Frontal cortex (tissue), 4 donors: ENCODE results near the gene FBRSL1. TPM values are rescaled to one million over a fixed set of nuclear protein-coding genes. Genes with fewer than 3 reads are reported as not detected.

ENCODE experiments used
- DNase-seq, 2 donors: peaks; one replicate each; pipeline ENCODE4 v3.0.0; 2012; ENCODE audit warnings: low spot score in 2 of 2
- FAIRE-seq: peaks from 2 replicates; lab custom pipeline; 2012; peaks lifted over from hg19 to GRCh38; lab: Jason Lieb, UNC
- total RNA-seq: library from RNA; depleted of rRNA; stranded (reverse); fragments of >200 nt; gene quantifications from one replicate; pipeline ENCODE4 v1.2.3, GENCODE V29; 2014
- donor health status: control.
- donor health status: control.
- donor health status: control.

Gene FBRSL1
- total RNA-seq, 1 donor from 2014 or later = 4.1 TPM

- FAIRE-seq (no peak), DNase-seq (no peak)
Observed at GRCh38 chr12:132481771-132482745, 7.9 kb upstream of the FBRSL1 start.

- FAIRE-seq (no peak), DNase-seq (no peak)
Observed at GRCh38 chr12:132482771-132483170, 7.2 kb upstream of the FBRSL1 start.

- DNase-seq (no peak), FAIRE-seq (no peak)
Observed at GRCh38 chr12:132483208-132483607, 6.7 kb upstream of the FBRSL1 start.

DNA sequence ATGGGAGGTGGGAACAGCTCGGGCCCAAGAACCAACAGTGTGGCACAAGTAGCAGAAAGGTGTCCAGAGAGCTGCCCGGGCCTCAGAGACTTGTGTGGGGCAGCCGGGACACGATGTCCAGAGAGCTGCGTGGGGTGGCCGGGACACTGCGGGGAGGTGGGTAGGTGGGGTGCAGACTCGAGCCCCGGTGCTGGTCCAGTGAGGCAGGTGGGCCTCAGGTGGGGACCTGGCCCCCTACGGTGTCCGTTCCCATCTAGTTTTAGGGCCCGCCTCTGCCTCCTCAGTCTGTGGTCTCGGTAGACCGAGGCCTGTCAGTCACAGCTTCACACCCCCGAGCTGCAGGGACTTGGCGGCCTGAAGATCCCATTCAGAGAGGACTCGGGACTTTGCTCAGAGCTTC lies 6.3 kb upstream of the FBRSL1 start:
- no peak for FAIRE-seq
- DNase-seq = no peak

GRCh38 chr12:132484183-132484890 lies 5.6 kb upstream of the FBRSL1 start:
- FAIRE-seq = no peak
- DNase-seq = no peak

- FAIRE-seq (no peak), DNase-seq (no peak)
Observed at GRCh38 chr12:132484891-132485441, 5.0 kb upstream of the FBRSL1 start.

DNA sequence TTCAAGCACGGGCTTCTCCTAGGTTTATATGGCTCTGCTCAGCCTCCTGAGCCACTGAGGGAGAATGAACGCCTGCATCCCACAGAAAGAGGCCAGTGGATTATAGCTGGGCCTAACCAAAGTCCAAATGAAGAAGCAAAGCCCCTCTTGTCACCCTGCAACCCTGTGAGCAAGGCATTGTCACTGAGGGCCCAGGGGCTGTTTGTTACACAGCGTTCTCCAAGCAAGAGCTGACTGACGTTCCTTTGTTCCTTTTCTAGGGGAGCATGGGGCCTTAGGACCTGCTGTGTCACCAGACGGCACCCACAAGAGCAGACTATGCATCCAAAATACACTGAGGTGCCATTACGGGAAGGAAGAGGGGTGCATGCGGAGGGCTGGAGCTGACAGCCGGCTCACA lies 4.3 kb upstream of the FBRSL1 start:
- FAIRE-seq = no peak
- no peak for DNase-seq

DNA sequence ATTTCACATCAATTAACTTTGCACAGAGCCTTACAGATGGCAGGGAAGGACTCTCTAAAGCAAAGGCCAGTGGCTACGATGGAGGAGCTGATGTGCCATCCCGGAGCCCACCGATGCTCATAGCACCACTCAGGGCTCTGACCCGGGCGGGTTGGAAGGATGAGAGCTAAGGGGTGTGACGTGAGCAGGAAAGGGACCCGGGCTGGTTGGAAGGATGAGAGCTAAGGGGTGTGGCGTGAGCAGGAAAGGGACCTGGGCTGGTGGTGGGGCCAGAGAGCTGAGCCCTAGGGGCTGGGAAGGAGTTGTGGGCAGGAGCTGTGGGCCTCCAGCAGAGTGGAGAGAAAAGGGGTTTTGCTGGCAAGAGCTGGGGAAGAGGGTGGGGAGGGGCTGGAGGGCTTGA lies 3.8 kb upstream of the FBRSL1 start:
- no peak for DNase-seq
- FAIRE-seq = no peak

DNA sequence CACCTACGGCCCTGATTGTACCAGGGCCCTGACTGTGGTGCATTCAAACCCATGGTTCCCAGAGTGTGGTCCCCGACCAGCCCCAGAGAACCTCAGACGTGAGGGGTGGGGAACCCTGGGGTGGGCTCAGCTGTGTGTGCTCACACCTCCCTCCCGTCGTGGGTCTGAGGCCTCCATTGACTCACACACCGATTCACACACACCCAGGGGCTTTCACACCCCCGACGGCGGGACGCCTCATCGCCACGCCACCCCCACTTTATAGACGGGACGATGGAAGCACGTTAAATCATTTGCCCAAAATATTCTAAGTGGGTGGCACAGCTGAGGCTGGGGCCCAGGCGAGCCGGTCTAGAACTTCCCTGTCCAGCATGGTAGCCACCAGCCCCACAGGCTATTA lies 3.4 kb upstream of the FBRSL1 start:
- FAIRE-seq (no peak), DNase-seq (no peak)

GRCh38 chr12:132487311-132487741 lies 2.6 kb upstream of the FBRSL1 start:
- FAIRE-seq (no peak), DNase-seq (no peak)

DNA sequence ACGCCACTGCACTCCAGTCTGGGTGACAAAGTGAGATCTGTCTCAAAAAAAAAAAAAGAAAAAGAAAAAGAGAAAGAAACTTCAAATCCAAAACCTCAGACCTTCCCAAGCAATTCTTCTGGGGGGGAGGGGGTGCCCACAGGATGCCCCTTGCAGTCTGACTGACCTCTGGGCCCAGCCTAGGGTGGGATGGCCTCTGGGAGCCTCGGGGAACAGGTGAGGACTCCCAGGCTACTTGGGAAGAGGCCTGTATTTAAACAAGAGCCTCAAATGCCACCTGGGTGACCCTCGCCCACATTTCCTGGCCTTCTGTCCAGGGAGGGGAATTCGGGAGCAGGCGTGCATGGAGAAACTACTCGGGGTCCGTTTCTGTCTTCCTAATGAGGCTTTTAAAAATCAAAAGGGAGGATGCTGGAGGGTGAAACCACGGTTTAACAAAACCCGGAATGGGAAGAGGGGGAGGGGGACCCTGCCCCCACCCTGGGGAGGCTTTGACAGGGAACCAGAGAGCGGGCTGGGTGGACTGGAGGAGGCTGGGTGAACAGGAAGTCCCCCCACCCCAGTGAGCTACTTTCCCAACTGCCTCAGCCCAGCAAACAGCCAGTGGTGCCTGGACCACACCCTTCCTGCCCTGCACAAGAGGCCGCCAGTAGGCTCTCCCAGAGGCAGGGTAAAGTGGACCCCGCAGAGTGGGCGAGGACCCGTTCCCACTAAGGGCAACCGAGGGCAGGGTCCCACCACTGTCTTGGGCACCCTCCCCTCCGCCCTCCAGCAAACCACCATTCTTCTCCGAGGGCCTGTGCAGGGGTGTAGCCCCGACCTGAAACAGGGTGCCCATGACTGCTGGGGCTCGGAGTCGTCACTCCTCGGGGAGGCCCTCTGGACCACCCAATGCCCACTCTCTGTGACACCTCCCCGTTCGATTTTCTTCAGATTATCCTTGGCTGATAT lies 1.5 kb upstream of the FBRSL1 start:
- DNase-seq (no peak), FAIRE-seq (no peak)

- DNase-seq (no peak), FAIRE-seq (no peak)
Observed at GRCh38 chr12:132489078-132489601, 811 bp upstream of the FBRSL1 start.

DNA sequence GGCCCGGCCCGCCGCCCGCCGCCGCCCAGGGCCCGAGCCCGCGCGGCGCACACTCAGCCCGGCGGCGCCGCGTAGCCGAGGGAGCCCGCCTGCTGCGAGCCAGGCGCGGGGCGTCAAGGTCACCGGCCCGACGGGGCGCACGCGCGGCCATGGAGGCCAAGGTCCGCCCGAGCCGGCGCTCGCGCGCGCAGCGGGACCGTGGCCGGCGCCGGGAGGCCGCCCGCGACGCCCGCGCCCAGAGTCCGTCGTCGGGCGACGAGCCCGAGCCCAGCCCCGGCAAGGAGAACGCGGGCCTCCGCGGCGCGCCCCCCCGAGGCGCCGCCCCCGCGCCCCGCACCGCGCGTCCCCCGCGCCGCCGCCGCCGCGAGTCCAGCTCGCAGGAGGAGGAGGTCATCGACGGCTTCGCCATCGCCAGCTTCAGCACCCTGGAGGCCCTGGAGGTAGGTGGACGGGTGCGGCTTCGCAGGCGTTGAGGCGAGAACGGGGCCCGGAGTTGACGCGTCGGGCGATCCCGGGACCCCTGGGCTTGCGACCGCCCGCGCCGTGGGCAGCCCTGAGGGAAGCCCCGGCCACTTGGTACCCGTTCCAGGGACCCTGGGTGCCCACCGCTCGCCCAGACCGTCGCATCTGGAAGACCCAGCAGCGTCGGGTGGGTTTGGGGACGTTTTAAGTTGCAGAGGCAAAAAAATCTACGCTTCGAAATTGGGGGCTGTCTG lies 629 bp downstream of the FBRSL1 start:
- DNase-seq = peak; percentile 67 to 68
- FAIRE-seq = no peak

GRCh38 chr12:132491138-132491663 lies 1.2 kb downstream of the FBRSL1 start:
- FAIRE-seq (no peak), DNase-seq (no peak)

GRCh38 chr12:132491761-132492378 lies 1.9 kb downstream of the FBRSL1 start:
- DNase-seq = no peak
- no peak for FAIRE-seq

DNA sequence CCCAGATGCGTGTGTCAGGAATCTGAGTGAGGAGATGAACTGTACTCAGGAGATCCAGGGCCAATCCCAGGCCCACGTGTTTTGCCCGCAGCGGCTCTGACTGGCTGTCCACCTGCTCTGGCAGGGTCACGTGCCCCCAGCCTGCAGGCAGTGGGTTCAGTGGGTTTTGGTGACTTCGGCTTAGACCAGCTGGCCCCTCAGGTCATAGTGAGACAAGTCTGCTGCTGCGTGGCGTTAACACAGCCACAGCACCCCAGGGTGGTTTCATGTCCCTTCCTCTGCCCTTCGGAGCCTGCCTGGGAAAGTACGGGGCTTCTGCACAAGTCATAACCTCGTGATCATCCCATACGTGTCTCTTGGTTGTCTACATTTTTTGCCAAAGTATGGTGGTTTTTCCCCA lies 2.6 kb downstream of the FBRSL1 start:
- FAIRE-seq = no peak
- DNase-seq = no peak

DNA sequence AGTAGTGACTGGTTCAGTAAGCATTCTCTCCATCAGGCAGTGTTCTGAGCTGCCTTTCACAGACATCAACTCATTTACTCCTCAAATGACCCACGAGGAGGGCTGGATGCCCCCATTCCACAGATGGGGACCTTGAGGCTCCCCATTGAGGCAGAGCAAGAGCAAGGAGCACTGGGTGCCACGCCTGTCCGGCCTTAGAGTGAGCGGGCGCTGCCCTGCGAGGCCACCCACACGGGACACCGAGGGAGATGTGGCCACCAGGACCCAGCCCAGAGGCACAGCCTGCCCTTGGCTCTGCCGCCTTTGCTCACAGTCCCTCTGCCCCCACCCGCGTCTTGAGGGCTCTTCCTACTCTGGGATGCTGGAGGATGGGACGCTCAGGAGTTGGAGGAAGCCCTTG lies 3.0 kb downstream of the FBRSL1 start:
- FAIRE-seq = no peak
- DNase-seq = no peak

GRCh38 chr12:132493482-132494178 lies 3.7 kb downstream of the FBRSL1 start:
- DNase-seq = no peak
- no peak for FAIRE-seq
